SK-N-SH (cell line): Measurements from ENCODE around the gene TMEM69. TPM values are rescaled to one million over a fixed set of nuclear protein-coding genes. Genes with fewer than 3 reads are reported as not detected.

ENCODE experiments used
- CTCF ChIA-PET: fragments of 300-600, 350-600 bp; formaldehyde crosslinking; extraction: SDS; loops from one replicate; lab custom pipeline; 2021; lab: Yijun Ruan, JAX
- POLR2A ChIA-PET: fragments of 350-600 bp; sonication (Branson Sonifier 250); formaldehyde crosslinking; extraction: SDS; loops from one replicate; lab custom pipeline; 2020; ENCODE audit warnings: antibody characterized with exemption, inconsistent platforms; lab: Yijun Ruan, JAX
- DNase-seq: peaks from one replicate; pipeline ENCODE4 v3.0.0; 2012
- H2AFZ ChIP-seq: fragments of 200-600 bp; sonication (generic); 2 replicates; pipeline ENCODE4 v1.8.1; 2016; ENCODE audit warnings: antibody characterized with exemption, mild to moderate bottlenecking, low read depth
- H3F3A ChIP-seq: fragments of 200-600 bp; sonication (generic); replicated peaks from 2 replicates; pipeline ENCODE3; 2016; ENCODE audit warnings: antibody characterized with exemption, mild to moderate bottlenecking; ENCODE audit not compliant: insufficient read depth
- H3K27ac ChIP-seq, 2 experiments: fragments of 200-500 bp in 1 of 2; fragments of 200-600 bp in 1 of 2; sonication (Bioruptor generic) in 1 of 2; sonication (generic), shearing (Covaris generic) in 1 of 2; 2 replicates each; pipeline versions ENCODE4 v1.5.1 to v1.6.1; 2014 to 2016; ENCODE audit warnings: low read depth in 2 of 2, inconsistent platforms in 1 of 2, low read length in 1 of 2, mild to moderate bottlenecking in 1 of 2, mixed read lengths in 1 of 2
- H3K27me3 ChIP-seq: fragments of 200-600 bp; sonication (generic), shearing (Covaris generic); 2 replicates; pipeline ENCODE4 v1.6.1; 2016; ENCODE audit warnings: mixed run types; ENCODE audit not compliant: insufficient read depth
- H3K36me3 ChIP-seq, 2 experiments: fragments of 200-500 bp in 1 of 2; fragments of 200-600 bp in 1 of 2; sonication (Bioruptor generic) in 1 of 2; sonication (generic) in 1 of 2; replicated peaks in 1 of 2; 2 replicates each; pipeline versions ENCODE3 to v1.5.1; 2014 to 2016; ENCODE audit warnings: low read length in 1 of 2, mild to moderate bottlenecking in 1 of 2; ENCODE audit not compliant: insufficient read depth in 2 of 2, control insufficient read depth in 1 of 2
- H3K4me1 ChIP-seq, 2 experiments: fragments of 200-500 bp in 1 of 2; fragments of 200-600 bp in 1 of 2; sonication (Bioruptor generic) in 1 of 2; sonication (generic), shearing (Covaris generic) in 1 of 2; 2 replicates each; pipeline versions ENCODE4 v1.5.1 to v1.6.1; 2014 to 2016; ENCODE audit warnings: low read depth in 1 of 2, low read length in 1 of 2, mixed run types in 1 of 2; ENCODE audit not compliant: insufficient read depth in 2 of 2, control insufficient read depth in 1 of 2
- H3K4me2 ChIP-seq: fragments of 200-600 bp; sonication (generic), shearing (Covaris generic); 2 replicates; pipeline ENCODE4 v1.6.1; 2017; ENCODE audit warnings: mixed run types
- H3K4me3 ChIP-seq, 2 experiments: fragments of 200-500 bp in 1 of 2; fragments of 200-600 bp in 1 of 2; sonication (Bioruptor generic) in 1 of 2; sonication (generic), shearing (Covaris generic) in 1 of 2; 2 replicates each; pipeline versions ENCODE4 v1.5.1 to v1.8.1; 2014 to 2016; ENCODE audit warnings: low read depth in 2 of 2, inconsistent platforms in 1 of 2, low read length in 1 of 2, mild to moderate bottlenecking in 1 of 2, mixed read lengths in 1 of 2, moderate library complexity in 1 of 2
- H3K79me2 ChIP-seq: fragments of 200-600 bp; sonication (generic); 2 replicates; pipeline ENCODE4 v1.8.1; 2017; ENCODE audit warnings: mild to moderate bottlenecking; ENCODE audit not compliant: insufficient read depth
- H3K9ac ChIP-seq: fragments of 200-600 bp; sonication (generic); 2 replicates; pipeline ENCODE4 v1.6.1; 2017; ENCODE audit warnings: mixed run types
- H3K9me2 ChIP-seq: fragments of 200-600 bp; sonication (generic); 2 replicates; pipeline ENCODE4 v1.6.1; 2017; ENCODE audit warnings: mixed run types
- H3K9me3 ChIP-seq: fragments of 200-600 bp; sonication (generic); 2 replicates; pipeline ENCODE4 v1.6.1; 2017; ENCODE audit warnings: mixed run types, mild to moderate bottlenecking, moderate library complexity
- H4K20me1 ChIP-seq: fragments of 200-600 bp; sonication (generic); 2 replicates; pipeline ENCODE4 v1.6.1; 2017; ENCODE audit warnings: mild to moderate bottlenecking, mixed run types; ENCODE audit not compliant: insufficient read depth
- CHD2 ChIP-seq: fragments of 150-350 bp; IDR thresholded peaks from 2 replicates; pipeline ENCODE4 v1.6.1; 2018; ENCODE audit warnings: low read length; ENCODE audit not compliant: partially characterized antibody
- CTCF ChIP-seq: fragments of 200-600 bp; sonication (generic); IDR thresholded peaks from 2 replicates; pipeline ENCODE4 v1.6.1; 2017; ENCODE audit warnings: antibody characterized with exemption, mild to moderate bottlenecking, moderate library complexity
- ELF1 ChIP-seq: IDR thresholded peaks from 2 replicates; pipeline ENCODE4 v1.4.0; 2012
- EZH2phosphoT487 ChIP-seq: fragments of 200-600 bp; sonication (generic); IDR thresholded peaks from 2 replicates; pipeline ENCODE4 v1.6.1; 2017; ENCODE audit warnings: low read depth, mixed run types, mild to moderate bottlenecking, antibody characterized with exemption, moderate library complexity, borderline replicate concordance
- FOXM1 ChIP-seq: IDR thresholded peaks from 2 replicates; pipeline ENCODE4 v1.4.0; 2012; ENCODE audit warnings: low read depth, mild to moderate bottlenecking
- GATA2 ChIP-seq: sonication (generic); formaldehyde crosslinking; IDR thresholded peaks from 2 replicates; pipeline ENCODE4 v1.5.0; 2020; ENCODE audit warnings: mild to moderate bottlenecking, missing genetic modification reagents
- MEF2A ChIP-seq: IDR thresholded peaks from 2 replicates; pipeline ENCODE4 v1.4.0; 2012; ENCODE audit warnings: low read depth, borderline replicate concordance
- MXI1 ChIP-seq: IDR thresholded peaks from 2 replicates; pipeline ENCODE4 v1.6.1; 2012; ENCODE audit warnings: mild to moderate bottlenecking, low read depth, low read length, improper control_type of control experiment
- NRF1 ChIP-seq: IDR thresholded peaks from 2 replicates; pipeline ENCODE4 v1.6.1; 2012; ENCODE audit warnings: low read depth, mild to moderate bottlenecking, low read length
- RCOR1 ChIP-seq: fragments of 150-350 bp; IDR thresholded peaks from 2 replicates; pipeline ENCODE4 v1.6.1; 2017; ENCODE audit warnings: antibody characterized with exemption, low read length
- REST ChIP-seq: IDR thresholded peaks from 2 replicates; pipeline ENCODE4 v1.6.1; 2012; ENCODE audit warnings: mild to moderate bottlenecking, low read depth, low read length, moderate library complexity
- TAF1 ChIP-seq: IDR thresholded peaks from 2 replicates; pipeline ENCODE4 v1.6.1; 2012; ENCODE audit warnings: low read depth, mild to moderate bottlenecking, low read length, moderate library complexity, borderline replicate concordance
- USF1 ChIP-seq: IDR thresholded peaks from 2 replicates; pipeline ENCODE4 v1.4.0; 2012; ENCODE audit warnings: low read depth, borderline replicate concordance
- ZBTB33 ChIP-seq: IDR thresholded peaks from 2 replicates; pipeline ENCODE4 v1.4.0; 2012; ENCODE audit warnings: low read depth, borderline replicate concordance
- WGBS: methylation state at CpG from one replicate; pipeline ENCODE4 v1.1.6; 2017; ENCODE audit warnings: low lambda C conversion rate; 5-methylcytosine and 5-hydroxymethylcytosine counted together
- polyA plus RNA-seq, 3 experiments: library from polyadenylated mRNA; depleted of rRNA; stranded (reverse); fragments of >200 nt; gene quantifications; 2 replicates each; pipeline ENCODE4 v1.2.3, GENCODE V29; 2012

Gene TMEM69
- polyA plus RNA-seq, 1 of the 3 experiments (the other 2 are of a cell fraction): 46.1 TPM

- TF ChIP-seq EZH2phosphoT487 (no peak), ZBTB33 (no peak), GATA2 (CRISPR knock-in tag) (no peak), USF1 (no peak), NRF1 (no peak), MXI1 (0 out of 2 replicates have a peak, but pooled peaks have one; percentile 75), TAF1 (peak; percentile 93), CHD2 (peak; percentile 60), CTCF (peak; percentile 39; the same call in 1 of the 2 replicates)
- TF ChIP-seq, all 33 proteins: peak for 15
These were observed at the start of gene TMEM69 (continued) for GRCh38 chr1:45687754-45688740.

GRCh38 chr1:45640293-45640692 is 47.7 kb upstream of the TMEM69 start:
- no peak overlapping the region for H2AFZ ChIP-seq
- H3K9me3 ChIP-seq: no peaks in the 10 kb centered on the region
- H3K4me2 ChIP-seq: no peak overlapping the region
- DNase-seq: no peak
- peaks cover 9% of the 10 kb centered on the region for H3K79me2 ChIP-seq
- no peaks in the 10 kb centered on the region; the same call in 1 of the 2 replicates for H4K20me1 ChIP-seq
- no peak overlapping the region for H3K27ac ChIP-seq
- TF ChIP-seq GATA2 (CRISPR knock-in tag): no peak
- TF ChIP-seq MXI1: no peak
- TF ChIP-seq FOXM1: no peak
- no peak for TF ChIP-seq EZH2phosphoT487
- TF ChIP-seq REST: no peak
- TF ChIP-seq ELF1: no peak
- no peak for TF ChIP-seq MEF2A
- no peak for TF ChIP-seq RCOR1
- 100% methylated on average over 1 of the region's 1 CpG for WGBS
- peaks cover 14% of the 10 kb centered on the region for H3F3A ChIP-seq
- peaks cover 65 to 79% of the 10 kb centered on the region in 2 experiments for H3K36me3 ChIP-seq
- H3K4me1 ChIP-seq: no peaks in the 10 kb centered on the region; a peak in 1 of 4 replicates
- H3K4me3 ChIP-seq: no peak overlapping the region
- no peaks in the 10 kb centered on the region for H3K27me3 ChIP-seq
- ChIA-PET POLR2A (no interaction called here), CTCF (no interaction called here)
- H3K9me2 ChIP-seq: no peaks in the 10 kb centered on the region
- no peak overlapping the region for H3K9ac ChIP-seq
